Measurements from ENCODE around the gene IFI27L2.

- TF ChIP-seq, protein P1, sequence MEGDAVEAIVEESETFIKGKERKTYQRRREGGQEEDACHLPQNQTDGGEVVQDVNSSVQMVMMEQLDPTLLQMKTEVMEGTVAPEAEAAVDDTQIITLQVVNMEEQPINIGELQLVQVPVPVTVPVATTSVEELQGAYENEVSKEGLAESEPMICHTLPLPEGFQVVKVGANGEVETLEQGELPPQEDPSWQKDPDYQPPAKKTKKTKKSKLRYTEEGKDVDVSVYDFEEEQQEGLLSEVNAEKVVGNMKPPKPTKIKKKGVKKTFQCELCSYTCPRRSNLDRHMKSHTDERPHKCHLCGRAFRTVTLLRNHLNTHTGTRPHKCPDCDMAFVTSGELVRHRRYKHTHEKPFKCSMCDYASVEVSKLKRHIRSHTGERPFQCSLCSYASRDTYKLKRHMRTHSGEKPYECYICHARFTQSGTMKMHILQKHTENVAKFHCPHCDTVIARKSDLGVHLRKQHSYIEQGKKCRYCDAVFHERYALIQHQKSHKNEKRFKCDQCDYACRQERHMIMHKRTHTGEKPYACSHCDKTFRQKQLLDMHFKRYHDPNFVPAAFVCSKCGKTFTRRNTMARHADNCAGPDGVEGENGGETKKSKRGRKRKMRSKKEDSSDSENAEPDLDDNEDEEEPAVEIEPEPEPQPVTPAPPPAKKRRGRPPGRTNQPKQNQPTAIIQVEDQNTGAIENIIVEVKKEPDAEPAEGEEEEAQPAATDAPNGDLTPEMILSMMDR (IDR thresholded peaks at IDR 0.05; ENCODE audit: poor library complexity) = no peak
- no peak for TF ChIP-seq EZH2 (IDR thresholded peaks at IDR 0.05; ENCODE audit: borderline replicate concordance)
- no peak for TF ChIP-seq EZH2phosphoT487 (IDR thresholded peaks at IDR 0.05; ENCODE audit: low read depth, severe bottlenecking, unreplicated experiment)
Measured at GRCh38 chr14:94079891-94080620, 49.3 kb downstream of the IFI27L2 start.
